ENCODE data around the gene OGG1.

GRCh38 chr3:9754678-9755077 lies 4.9 kb downstream of the OGG1 start:
- TF ChIP-seq EZH2 (IDR thresholded peaks at IDR 0.05; ENCODE audit: insufficient read depth, poor library complexity, severe bottlenecking): no peak
- no peak for TF ChIP-seq EZH2phosphoT487 (IDR thresholded peaks at IDR 0.05; ENCODE audit: insufficient read depth, low read depth)
